Heart left ventricle (tissue), 16 donors: Measurements from ENCODE around the gene GALNT18. TPM values are rescaled to one million over a fixed set of nuclear protein-coding genes. Genes with fewer than 3 reads are reported as not detected.

Experiments used
- ATAC-seq, 4 donors: fragments of 200-7000 bp; cut with Tn5 transposase; one replicate each; pipeline ENCODE4 v1.9.1; 2020 to 2022; ENCODE audit warnings: moderate library complexity in 4 of 4, mild to moderate bottlenecking in 3 of 4, moderate number of reproducible peaks in 1 of 4
- DNase-seq, 5 donors: peaks; one replicate each; pipeline ENCODE4 v3.0.0-alpha.2; 2020
- H3K27ac ChIP-seq, 12 donors: fragments of 200-600 bp; sonication (generic) in 4 of 12; one replicate each; pipeline versions ENCODE4 v1.5.0 to v1.8.0; 2016 to 2022; ENCODE audit warnings: mild to moderate bottlenecking in 2 of 12
- H3K27me3 ChIP-seq, 9 donors: fragments of 200-600 bp; sonication (generic) in 2 of 9; one replicate each; pipeline versions ENCODE4 v1.5.1 to v1.8.0; 2016 to 2022; ENCODE audit warnings: mild to moderate bottlenecking in 3 of 9
- H3K36me3 ChIP-seq, 9 donors: fragments of 200-600 bp; sonication (generic) in 2 of 9; one replicate each; pipeline versions ENCODE4 v1.5.0 to v1.8.0; 2018 to 2022; ENCODE audit warnings: mild to moderate bottlenecking in 2 of 9
- H3K4me1 ChIP-seq, 12 donors: fragments of 200-600 bp; sonication (generic) in 4 of 12; one replicate each; pipeline versions ENCODE4 v1.5.0 to v1.8.0; 2016 to 2022; ENCODE audit warnings: mild to moderate bottlenecking in 3 of 12
- H3K4me3 ChIP-seq, 12 donors: fragments of 200-600 bp; sonication (generic) in 4 of 12; one replicate each; pipeline versions ENCODE4 v1.5.0 to v1.8.0; 2017 to 2022; ENCODE audit warnings: mild to moderate bottlenecking in 9 of 12, moderate library complexity in 4 of 12
- H3K9me3 ChIP-seq, 12 donors: fragments of 200-600 bp; sonication (generic) in 4 of 12; one replicate each; pipeline versions ENCODE4 v1.5.0 to v1.8.0; 2016 to 2022; ENCODE audit warnings: mild to moderate bottlenecking in 1 of 12
- CTCF ChIP-seq, 12 donors: fragments of 200-600 bp; sonication (generic) in 4 of 12; IDR thresholded peaks; one replicate each; pipeline versions ENCODE4 v1.5.0 to v1.8.0; 2018 to 2022; ENCODE audit warnings: antibody characterized with exemption in 12 of 12, mild to moderate bottlenecking in 5 of 12
- POLR2A ChIP-seq, 2 donors: fragments of 450-650 bp; IDR thresholded peaks; one replicate each; pipeline ENCODE4 v1.6.1; 2017; ENCODE audit warnings: antibody characterized with exemption in 2 of 2, mild to moderate bottlenecking in 2 of 2, moderate library complexity in 2 of 2
- WGBS, 4 donors: extraction: QIAGEN DNeasy Blood & Tissue Kit in 2 of 4; methylation state at CpG; one replicate each; pipeline versions ENCODE4 v1.1.5 to v1.1.7; 2013 to 2018; 5-methylcytosine and 5-hydroxymethylcytosine counted together
- intact Hi-C, 10 donors: fragments of 100-400 bp; cut with DNase I; formaldehyde crosslinking; loops; one replicate each; pipeline versions ENCODE4 v1.11.1 to v1.14.2; 2022
- polyA plus RNA-seq, 2 donors: library from polyadenylated mRNA; stranded (reverse); fragments of 200-250 nt; gene quantifications; one replicate each; pipeline ENCODE4 v1.2.3, GENCODE V29; 2013
- total RNA-seq, 9 donors: library from RNA; depleted of rRNA in 2 of 9; stranded (reverse); fragments of >200 nt in 2 of 9; fragmentation: NEBNext Ultra II Directional in 3 of 9; extraction: Animal tissue kit (Norgen Biotek cat#: 25700) in 3 of 9; gene quantifications; one replicate each; pipeline versions ENCODE4 v1.1.0 to v1.2.4, GENCODE V29; 2016 to 2023
- donor health status: ischemic (EF 13 %, LVEDD 7.1; RV severe dilation, severe dysfunction).
- donor health status: healthy with polysubstance abuse.
- donor health status: DM: no; HTN: yes; CAD: no.
- donor health status: DM: no; HTN: no; CAD: no.
- donor health status: ischemic (EF 25% LVEDD 6.9; RV normal size, moderate dysfunction).
- donor health status: ischemic (EF 25% LVEDD 5.7; RV mildly dilated, moderate dysfunction).
- donor health status: healthy.
- donor health status: DM: yes; HTN: yes; CAD: no.
- donor health status: ischemic (EF 35%, LVEDD 5.7; RV mildly dilated, moderate dysfunction).
- donor health status: nonischemic (EF 11% LVEDD 7.7; RV severe dilation, severe dysfunction).
- donor health status: DM: yes; HTN: yes; CAD: no.
- donor health status: PGD.
- donor health status: ischemic (EF 29% LVEDD 5.4; RV normal size, mild dysfunction).
- donor health status: nonischemic (EF 23%, LVEDD 6.1; RV moderate dilation, normal function).

Gene GALNT18
- total and polyA plus RNA-seq, 11 donors, result 9.0 to 31.8 (median 17.3) TPM

- Histone ChIP-seq H3K36me3 (no peaks in the 10 kb centered on the region), H3K4me1 (peaks cover 0 to 48% (median 18%) of the 10 kb centered on the region in 12 donors), H3K27me3 (no peaks in the 10 kb centered on the region), H3K27ac (no peak overlapping the region), H3K9me3 (no peaks in the 10 kb centered on the region), H3K4me3 (no peak overlapping the region)
- ATAC-seq (no peak), DNase-seq (no peak)
- TF ChIP-seq POLR2A (IDR thresholded peaks at IDR 0.05), result no peak
- no peak for TF ChIP-seq CTCF (IDR thresholded peaks at IDR 0.05)
- WGBS, 4 donors, result 49 to 94% (median 71%) methylated on average over 2 of the region's 2 CpGs
- intact Hi-C loops, result no loop called here
Observed at GRCh38 chr11:11477695-11478420, 143.9 kb downstream of the GALNT18 start.

- WGBS, 4 donors, result 68 to 88% (median 71%) methylated on average over 4 of the region's 4 CpGs
- DNase-seq, result no peak
- TF ChIP-seq CTCF (IDR thresholded peaks at IDR 0.05) (no peak), POLR2A (IDR thresholded peaks at IDR 0.05) (no peak)
- no peak overlapping the region for H3K4me3 ChIP-seq
- intact Hi-C loops, result no loop called here
- no peak overlapping the region for H3K27ac ChIP-seq
- H3K9me3 ChIP-seq, result no peaks in the 10 kb centered on the region
- no peaks in the 10 kb centered on the region for H3K27me3 ChIP-seq
- peak in 2 of 4 donors; percentile 31 to 46 for ATAC-seq
- H3K36me3 ChIP-seq, result no peaks in the 10 kb centered on the region
- peaks cover 0 to 46% (median 17%) of the 10 kb centered on the region in 12 donors for H3K4me1 ChIP-seq
Observed at GRCh38 chr11:11476971-11477645, 144.7 kb downstream of the GALNT18 start.

GRCh38 chr11:11476499-11476898 lies 145.3 kb downstream of the GALNT18 start:
- ATAC-seq, result no peak
- Histone ChIP-seq H3K4me3 (no peak overlapping the region), H3K27ac (no peak overlapping the region), H3K36me3 (no peaks in the 10 kb centered on the region), H3K4me1 (peaks cover 0 to 46% (median 15%) of the 10 kb centered on the region in 12 donors), H3K9me3 (no peaks in the 10 kb centered on the region), H3K27me3 (no peaks in the 10 kb centered on the region)
- no peak for DNase-seq
- no peak for TF ChIP-seq CTCF (IDR thresholded peaks at IDR 0.05)
- intact Hi-C loops, result no loop called here
- 86 to 94% (median 90%) methylated on average over 2 of the region's 2 CpGs for WGBS, 4 donors

- Histone ChIP-seq H3K27me3 (no peaks in the 10 kb centered on the region), H3K36me3 (no peaks in the 10 kb centered on the region), H3K4me3 (no peak overlapping the region), H3K9me3 (no peaks in the 10 kb centered on the region), H3K4me1 (peaks cover 0 to 38% (median 9%) of the 10 kb centered on the region in 12 donors), H3K27ac (no peak overlapping the region)
- DNase-seq (no peak), ATAC-seq (peak in 2 of 4 donors; percentile 32 to 40)
- no peak for TF ChIP-seq CTCF (IDR thresholded peaks at IDR 0.05)
- no peak for TF ChIP-seq POLR2A (IDR thresholded peaks at IDR 0.05)
- 23 to 48% (median 31%) methylated on average over 2 of the region's 2 CpGs for WGBS, 4 donors
- intact Hi-C loops, result no loop called here
Observed at GRCh38 chr11:11472106-11472505, 149.7 kb downstream of the GALNT18 start.
